WTC11 (cell line): ENCODE measurements around the gene TMEM164. TPM values are rescaled to one million over a fixed set of nuclear protein-coding genes. Genes with fewer than 3 reads are reported as not detected.

Experiments used
- ATAC-seq: fragments of 200-7000 bp; cut with Tn5 transposase; 2 replicates; pipeline ENCODE4 v1.10.0; 2021; ENCODE audit warnings: mild to moderate bottlenecking, moderate library complexity
- CTCF ChIA-PET: fragments of 300-600 bp; sonication (Branson Sonifier 250); formaldehyde crosslinking; loops from one replicate; lab custom pipeline; 2021; ENCODE audit warnings: antibody characterized with exemption; lab: Charles Lee
- POLR2A ChIA-PET: fragments of 350-600 bp; sonication (Branson Sonifier 250); formaldehyde crosslinking; loops from one replicate; lab custom pipeline; 2021; ENCODE audit warnings: antibody characterized with exemption; lab: Charles Lee
- DNase-seq: peaks from one replicate; pipeline ENCODE4 v3.0.0; 2021; ENCODE audit warnings: low spot score
- H3K27ac Mint-ChIP-seq: 2 replicates; pipeline ENCODE4 v1.8.0; 2021; ENCODE audit warnings: mixed read lengths
- H3K27me3 Mint-ChIP-seq: 2 replicates; pipeline ENCODE4 v1.8.0; 2021; ENCODE audit warnings: low read depth, mild to moderate bottlenecking, moderate library complexity, mixed read lengths
- H3K36me3 Mint-ChIP-seq: 2 replicates; pipeline ENCODE4 v1.8.0; 2021; ENCODE audit warnings: mixed read lengths
- H3K4me1 Mint-ChIP-seq: 2 replicates; pipeline ENCODE4 v1.8.0; 2022; ENCODE audit warnings: mixed read lengths
- H3K4me3 Mint-ChIP-seq: 2 replicates; pipeline ENCODE4 v1.8.0; 2021; ENCODE audit warnings: mild to moderate bottlenecking, moderate library complexity, mixed read lengths
- H3K9me3 Mint-ChIP-seq: 2 replicates; pipeline ENCODE4 v1.8.0; 2021; ENCODE audit warnings: mixed read lengths
- ATF3 ChIP-seq: sonication (generic); formaldehyde crosslinking; conservative IDR thresholded peaks from 2 replicates; pipeline ENCODE4 v1.8.1; 2022; ENCODE audit warnings: mild to moderate bottlenecking, missing genetic modification reagents
- ELF4 ChIP-seq: sonication (generic); formaldehyde crosslinking; IDR thresholded peaks from 2 replicates; pipeline ENCODE4 v1.8.1; 2022; ENCODE audit warnings: low read depth, mild to moderate bottlenecking, moderate library complexity, missing genetic modification reagents
- EMX1 ChIP-seq: fragments of 250-450 bp; sonication (Bioruptor Pico); IDR thresholded peaks from 2 replicates; pipeline ENCODE4 v1.8.0; 2021; ENCODE audit warnings: mild to moderate bottlenecking
- IRF2 ChIP-seq: sonication (generic); formaldehyde crosslinking; IDR thresholded peaks from 2 replicates; pipeline ENCODE4 v1.8.0; 2022; ENCODE audit warnings: low read depth, missing genetic modification reagents, borderline replicate concordance
- MLX ChIP-seq: sonication (generic); formaldehyde crosslinking; IDR thresholded peaks from 2 replicates; pipeline ENCODE4 v1.8.1; 2023; ENCODE audit warnings: mild to moderate bottlenecking, missing genetic modification reagents, moderate library complexity
- MXD4 ChIP-seq: fragments of 250-450 bp; sonication (Bioruptor Pico); IDR thresholded peaks from 2 replicates; pipeline ENCODE4 v1.8.0; 2021; ENCODE audit warnings: mild to moderate bottlenecking, moderate library complexity, borderline replicate concordance
- NFATC4 ChIP-seq: fragments of 250-450 bp; sonication (Bioruptor Pico); IDR thresholded peaks from 2 replicates; pipeline ENCODE4 v1.9.0; 2021; ENCODE audit warnings: mild to moderate bottlenecking
- SMAD4 ChIP-seq: sonication (generic); formaldehyde crosslinking; IDR thresholded peaks from 2 replicates; pipeline ENCODE4 v1.8.0; 2022; ENCODE audit warnings: mild to moderate bottlenecking, missing genetic modification reagents
- SOX15 ChIP-seq: fragments of 250-450 bp; sonication (Bioruptor Pico); IDR thresholded peaks from 2 replicates; pipeline ENCODE4 v1.9.0; 2021; ENCODE audit warnings: mild to moderate bottlenecking
- STAT6 ChIP-seq: sonication (generic); formaldehyde crosslinking; conservative IDR thresholded peaks from 2 replicates; pipeline ENCODE4 v1.8.1; 2023; ENCODE audit warnings: mild to moderate bottlenecking, low read depth, missing genetic modification reagents, moderate library complexity
- ZBTB43 ChIP-seq: sonication (generic); formaldehyde crosslinking; IDR thresholded peaks from 2 replicates; pipeline ENCODE4 v1.8.1; 2023; ENCODE audit warnings: mild to moderate bottlenecking, missing genetic modification reagents
- ZNF219 ChIP-seq: sonication (generic); formaldehyde crosslinking; IDR thresholded peaks from 2 replicates; pipeline ENCODE4 v1.8.0; 2023; ENCODE audit warnings: missing genetic modification reagents, mild to moderate bottlenecking, borderline replicate concordance
- ZNF396 ChIP-seq: fragments of 250-450 bp; sonication (Bioruptor Pico); IDR thresholded peaks from 2 replicates; pipeline ENCODE4 v1.8.0; 2021; ENCODE audit warnings: mild to moderate bottlenecking, moderate library complexity, borderline replicate concordance
- ZNF423 ChIP-seq: fragments of 250-450 bp; sonication (Bioruptor Pico); IDR thresholded peaks from 2 replicates; pipeline ENCODE4 v2.1.2; 2022; ENCODE audit warnings: mild to moderate bottlenecking, moderate library complexity
- ZNF671 ChIP-seq: fragments of 250-450 bp; sonication (Bioruptor Pico); IDR thresholded peaks from 2 replicates; pipeline ENCODE4 v1.8.0; 2021; ENCODE audit warnings: mild to moderate bottlenecking
- total RNA-seq: library from RNA; stranded (reverse); gene quantifications from 3 replicates; pipeline ENCODE4 v1.2.3, GENCODE V29; 2021
- TF ChIP-seq, protein P1 (sequence below): fragments of 250-450 bp; sonication (Bioruptor Pico); IDR thresholded peaks from 2 replicates; pipeline ENCODE4 v1.9.0; 2021; ENCODE audit warnings: moderate library complexity, mild to moderate bottlenecking, inconsistent platforms, borderline replicate concordance
- TF ChIP-seq, protein P2 (sequence below): sonication (generic); formaldehyde crosslinking; IDR thresholded peaks from 2 replicates; pipeline ENCODE4 v1.8.1; 2023; ENCODE audit warnings: mild to moderate bottlenecking, missing genetic modification reagents, borderline replicate concordance
- TF ChIP-seq, protein P3 (sequence below): sonication (generic); formaldehyde crosslinking; IDR thresholded peaks from 2 replicates; pipeline ENCODE4 v1.8.0; 2022; ENCODE audit warnings: mild to moderate bottlenecking, missing genetic modification reagents
- TF ChIP-seq, protein P4 (sequence below): fragments of 250-450 bp; sonication (Bioruptor Pico); conservative IDR thresholded peaks from 2 replicates; pipeline ENCODE4 v1.9.0; 2021; ENCODE audit warnings: mild to moderate bottlenecking

Gene TMEM164
- total RNA-seq, 1 experiment from 2014 or later = 16.0 TPM

DNA sequence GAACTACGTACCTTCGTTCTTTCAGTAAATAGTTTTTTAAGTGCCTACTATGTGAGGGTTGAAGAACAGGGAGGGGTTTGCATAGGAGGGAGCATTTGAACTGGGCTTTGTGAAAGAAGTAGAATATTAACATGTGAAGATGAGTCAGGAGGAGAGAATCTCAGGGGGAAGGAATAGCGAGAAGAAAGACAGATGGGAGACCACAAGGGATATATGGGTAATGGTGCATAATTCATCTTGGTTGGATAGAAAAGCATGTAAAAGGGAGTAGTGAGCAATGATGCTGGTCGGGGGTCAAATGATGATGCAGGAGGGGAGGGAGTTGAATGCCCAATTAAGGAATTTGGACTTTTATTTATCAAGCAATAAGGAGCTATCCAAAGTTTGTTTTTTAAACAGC is 52.7 kb downstream of the TMEM164 start (continued):
- TF ChIP-seq, protein P1, sequence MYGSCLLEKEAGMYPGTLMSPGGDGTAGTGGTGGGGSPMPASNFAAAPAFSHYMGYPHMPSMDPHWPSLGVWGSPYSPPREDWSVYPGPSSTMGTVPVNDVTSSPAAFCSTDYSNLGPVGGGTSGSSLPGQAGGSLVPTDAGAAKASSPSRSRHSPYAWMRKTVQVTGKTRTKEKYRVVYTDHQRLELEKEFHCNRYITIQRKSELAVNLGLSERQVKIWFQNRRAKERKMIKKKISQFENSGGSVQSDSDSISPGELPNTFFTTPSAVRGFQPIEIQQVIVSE (CRISPR knock-in tag) = no peak
- no peak for TF ChIP-seq MLX (CRISPR knock-in tag)
- TF ChIP-seq ZBTB43 = no peak
- no peak for TF ChIP-seq ATF3 (CRISPR knock-in tag)
- TF ChIP-seq, protein P2, sequence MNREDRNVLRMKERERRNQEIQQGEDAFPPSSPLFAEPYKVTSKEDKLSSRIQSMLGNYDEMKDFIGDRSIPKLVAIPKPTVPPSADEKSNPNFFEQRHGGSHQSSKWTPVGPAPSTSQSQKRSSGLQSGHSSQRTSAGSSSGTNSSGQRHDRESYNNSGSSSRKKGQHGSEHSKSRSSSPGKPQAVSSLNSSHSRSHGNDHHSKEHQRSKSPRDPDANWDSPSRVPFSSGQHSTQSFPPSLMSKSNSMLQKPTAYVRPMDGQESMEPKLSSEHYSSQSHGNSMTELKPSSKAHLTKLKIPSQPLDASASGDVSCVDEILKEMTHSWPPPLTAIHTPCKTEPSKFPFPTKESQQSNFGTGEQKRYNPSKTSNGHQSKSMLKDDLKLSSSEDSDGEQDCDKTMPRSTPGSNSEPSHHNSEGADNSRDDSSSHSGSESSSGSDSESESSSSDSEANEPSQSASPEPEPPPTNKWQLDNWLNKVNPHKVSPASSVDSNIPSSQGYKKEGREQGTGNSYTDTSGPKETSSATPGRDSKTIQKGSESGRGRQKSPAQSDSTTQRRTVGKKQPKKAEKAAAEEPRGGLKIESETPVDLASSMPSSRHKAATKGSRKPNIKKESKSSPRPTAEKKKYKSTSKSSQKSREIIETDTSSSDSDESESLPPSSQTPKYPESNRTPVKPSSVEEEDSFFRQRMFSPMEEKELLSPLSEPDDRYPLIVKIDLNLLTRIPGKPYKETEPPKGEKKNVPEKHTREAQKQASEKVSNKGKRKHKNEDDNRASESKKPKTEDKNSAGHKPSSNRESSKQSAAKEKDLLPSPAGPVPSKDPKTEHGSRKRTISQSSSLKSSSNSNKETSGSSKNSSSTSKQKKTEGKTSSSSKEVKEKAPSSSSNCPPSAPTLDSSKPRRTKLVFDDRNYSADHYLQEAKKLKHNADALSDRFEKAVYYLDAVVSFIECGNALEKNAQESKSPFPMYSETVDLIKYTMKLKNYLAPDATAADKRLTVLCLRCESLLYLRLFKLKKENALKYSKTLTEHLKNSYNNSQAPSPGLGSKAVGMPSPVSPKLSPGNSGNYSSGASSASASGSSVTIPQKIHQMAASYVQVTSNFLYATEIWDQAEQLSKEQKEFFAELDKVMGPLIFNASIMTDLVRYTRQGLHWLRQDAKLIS (CRISPR knock-in tag) = no peak
- TF ChIP-seq IRF2 (CRISPR knock-in tag) = no peak
- TF ChIP-seq, protein P3, sequence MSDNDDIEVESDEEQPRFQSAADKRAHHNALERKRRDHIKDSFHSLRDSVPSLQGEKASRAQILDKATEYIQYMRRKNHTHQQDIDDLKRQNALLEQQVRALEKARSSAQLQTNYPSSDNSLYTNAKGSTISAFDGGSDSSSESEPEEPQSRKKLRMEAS = no peak
- TF ChIP-seq SOX15 (CRISPR knock-in tag) = no peak
- TF ChIP-seq, protein P4, sequence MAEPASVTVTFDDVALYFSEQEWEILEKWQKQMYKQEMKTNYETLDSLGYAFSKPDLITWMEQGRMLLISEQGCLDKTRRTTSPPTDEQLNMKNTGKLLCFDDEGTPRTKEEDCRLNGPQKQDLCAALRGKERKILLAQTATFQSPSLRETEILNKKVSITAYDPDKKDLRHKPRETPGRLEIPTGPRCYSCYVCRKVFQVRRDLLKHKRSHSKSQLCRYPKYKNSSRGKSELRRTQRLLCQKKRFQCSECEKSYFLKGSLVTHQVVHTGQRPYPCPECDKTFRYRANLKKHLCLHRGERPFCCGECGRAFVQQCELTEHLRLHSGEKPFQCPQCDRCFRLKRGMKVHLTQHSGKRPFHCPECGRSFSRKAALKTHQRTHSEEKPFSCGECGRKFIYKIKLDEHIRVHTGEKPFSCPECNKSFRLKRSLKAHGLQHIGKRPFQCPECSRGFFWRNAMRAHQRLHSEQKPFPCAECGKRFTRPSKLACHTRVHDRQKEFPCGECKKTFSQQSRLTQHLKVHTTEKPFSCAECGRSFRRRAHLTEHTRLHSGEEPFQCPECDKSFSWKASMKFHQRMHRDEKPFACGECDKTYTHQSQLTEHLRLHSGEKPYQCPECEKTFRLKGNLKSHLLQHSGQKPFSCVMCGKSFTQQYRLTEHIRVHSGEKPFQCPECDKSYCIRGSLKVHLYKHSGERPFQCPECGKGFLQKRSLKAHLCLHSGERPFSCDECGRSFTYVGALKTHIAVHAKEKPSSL = no peak
- no peak for TF ChIP-seq NFATC4 (CRISPR knock-in tag)
- no peak for TF ChIP-seq ZNF423
- TF ChIP-seq EMX1 = no peak
- no peak for TF ChIP-seq ZNF396
- TF ChIP-seq ZNF671 (CRISPR knock-in tag) = no peak

DNA sequence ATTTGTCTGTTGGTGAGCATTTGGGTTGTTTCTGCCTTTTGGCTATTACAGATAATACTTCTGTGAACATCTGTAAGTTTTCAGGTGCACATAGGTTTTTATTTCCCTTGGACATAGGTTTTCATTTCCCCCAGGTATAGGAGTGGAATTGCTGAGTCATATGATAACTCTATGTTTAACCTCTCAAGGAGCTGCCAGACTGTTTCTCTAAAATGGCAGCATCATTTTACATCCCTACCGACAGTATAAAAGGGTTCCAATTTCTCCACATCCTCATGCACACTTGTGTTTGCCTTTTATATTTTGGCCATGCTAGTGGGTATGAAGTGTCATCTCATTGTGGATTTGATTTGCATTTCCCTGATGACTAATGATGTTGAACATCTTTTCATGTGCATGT is 53.5 kb downstream of the TMEM164 start:
- H3K4me3 Mint-ChIP-seq = no peak overlapping the region
- ATAC-seq (no peak), DNase-seq (no peak)
- ChIA-PET POLR2A (no interaction called here), CTCF (no interaction called here)
- no peak overlapping the region for H3K27ac Mint-ChIP-seq
- H3K4me1 Mint-ChIP-seq = no peaks in the 10 kb centered on the region
- H3K27me3 Mint-ChIP-seq = no peaks in the 10 kb centered on the region
- no peaks in the 10 kb centered on the region for H3K9me3 Mint-ChIP-seq
- peaks cover 3% of the 10 kb centered on the region for H3K36me3 Mint-ChIP-seq
- TF ChIP-seq SMAD4 (CRISPR knock-in tag) (no peak), STAT6 (CRISPR knock-in tag) (no peak), MXD4 (no peak), ATF3 (CRISPR knock-in tag) (no peak), ELF4 (CRISPR knock-in tag) (no peak), ZNF219 (CRISPR knock-in tag) (no peak)
- TF ChIP-seq, protein P2 (CRISPR knock-in tag) = no peak
